CD4-positive, alpha-beta T cell (primary cell): ENCODE results near the gene DACT2. TPM values are rescaled to one million over a fixed set of nuclear protein-coding genes. Genes with fewer than 3 reads are reported as not detected.

Experiments used
- ATAC-seq: fragments of 200-7000 bp; cut with Tn5 transposase; one replicate; pipeline ENCODE4 v1.10.0; 2022; ENCODE audit warnings: mild to moderate bottlenecking; ENCODE audit not compliant: poor library complexity
- CTCF ChIA-PET: fragments of 350-600 bp; sonication (Branson Sonifier 250); formaldehyde crosslinking; loops from one replicate; lab custom pipeline; 2021; ENCODE audit warnings: antibody characterized with exemption, inconsistent platforms; lab: Charles Lee
- POLR2A ChIA-PET: fragments of 350-600 bp; sonication (Branson Sonifier 250); formaldehyde crosslinking; loops from one replicate; lab custom pipeline; 2021; ENCODE audit warnings: antibody characterized with exemption, inconsistent platforms; lab: Charles Lee
- DNase-seq, 14 experiments: peaks; one replicate each; pipeline ENCODE4 v3.0.0-alpha.2; 2013 to 2020; ENCODE audit warnings: mixed read lengths in 2 of 14
- H3K27ac ChIP-seq, 2 donors: one replicate each; pipeline versions ENCODE4 v1.5.1 to v1.7.0; 2013; ENCODE audit warnings: low read length in 2 of 2, low read depth in 1 of 2, mild to moderate bottlenecking in 1 of 2
- H3K27me3 ChIP-seq, 2 experiments: 1 replicate in 1 of 2; 2 replicates in 1 of 2; pipeline versions ENCODE4 v1.6.1 to v1.7.0; 2013; ENCODE audit warnings: low read length in 2 of 2, control low read depth in 1 of 2, mild to moderate bottlenecking in 1 of 2, moderate library complexity in 1 of 2; ENCODE audit not compliant: insufficient read depth in 2 of 2, control insufficient read depth in 1 of 2
- H3K36me3 ChIP-seq: one replicate; pipeline ENCODE4 v1.6.1; 2013; ENCODE audit warnings: low read length, control low read depth; ENCODE audit not compliant: insufficient read depth
- H3K4me1 ChIP-seq: one replicate; pipeline ENCODE4 v1.6.1; 2013; ENCODE audit warnings: low read length, control low read depth; ENCODE audit not compliant: insufficient read depth
- H3K4me3 ChIP-seq: one replicate; pipeline ENCODE4 v1.5.1; 2013; ENCODE audit warnings: mild to moderate bottlenecking, low read length, moderate library complexity
- H3K9me3 ChIP-seq, 2 experiments: 1 replicate in 1 of 2; 2 replicates in 1 of 2; pipeline versions ENCODE4 v1.6.1 to v1.7.0; 2013; ENCODE audit warnings: low read length in 2 of 2, mild to moderate bottlenecking in 2 of 2, control low read depth in 1 of 2, moderate library complexity in 1 of 2; ENCODE audit not compliant: control insufficient read depth in 1 of 2, insufficient read depth in 1 of 2
- H3K27ac Mint-ChIP-seq: one replicate; pipeline ENCODE4 v1.8.0; 2020; ENCODE audit warnings: mixed read lengths
- H3K27me3 Mint-ChIP-seq: one replicate; pipeline ENCODE4 v1.8.0; 2021; ENCODE audit warnings: mixed read lengths
- H3K36me3 Mint-ChIP-seq: one replicate; pipeline ENCODE4 v1.8.0; 2021; ENCODE audit warnings: low read depth, mixed read lengths
- H3K4me1 Mint-ChIP-seq: one replicate; pipeline ENCODE4 v1.8.0; 2021; ENCODE audit warnings: low read depth, mixed read lengths
- H3K4me3 Mint-ChIP-seq: one replicate; pipeline ENCODE4 v1.8.0; 2020; ENCODE audit warnings: mild to moderate bottlenecking, mixed read lengths
- H3K9me3 Mint-ChIP-seq: one replicate; pipeline ENCODE4 v1.8.0; 2020; ENCODE audit warnings: mixed read lengths
- intact Hi-C, 2 experiments: fragments of 100-400 bp; cut with DNase I in 1 of 2; cut with micrococcal nuclease in 1 of 2; formaldehyde crosslinking; loops; one replicate each; pipeline versions ENCODE4 v1.15.1 to v1.9.0; 2023 to 2025; cut with DNase I, micrococcal nuclease
- total RNA-seq, 174 experiments: library from RNA in 2 of 174; stranded (reverse) in 2 of 174; gene quantifications; one replicate each; pipeline ENCODE4 v1.2.3 and lab custom pipeline; 2021 to 2026
- TF ChIP-seq, protein P1 (sequence below): fragments of 200-600 bp; IDR thresholded peaks from one replicate; pipeline ENCODE4 v1.8.0; 2022; ENCODE audit warnings: antibody characterized with exemption, mild to moderate bottlenecking

DACT2 gene
- total RNA-seq, 2 experiments from 2014 or later = not detected

GRCh38 chr6:168338777-168339176 is 19.2 kb upstream of the DACT2 start:
- TF ChIP-seq, protein P1, sequence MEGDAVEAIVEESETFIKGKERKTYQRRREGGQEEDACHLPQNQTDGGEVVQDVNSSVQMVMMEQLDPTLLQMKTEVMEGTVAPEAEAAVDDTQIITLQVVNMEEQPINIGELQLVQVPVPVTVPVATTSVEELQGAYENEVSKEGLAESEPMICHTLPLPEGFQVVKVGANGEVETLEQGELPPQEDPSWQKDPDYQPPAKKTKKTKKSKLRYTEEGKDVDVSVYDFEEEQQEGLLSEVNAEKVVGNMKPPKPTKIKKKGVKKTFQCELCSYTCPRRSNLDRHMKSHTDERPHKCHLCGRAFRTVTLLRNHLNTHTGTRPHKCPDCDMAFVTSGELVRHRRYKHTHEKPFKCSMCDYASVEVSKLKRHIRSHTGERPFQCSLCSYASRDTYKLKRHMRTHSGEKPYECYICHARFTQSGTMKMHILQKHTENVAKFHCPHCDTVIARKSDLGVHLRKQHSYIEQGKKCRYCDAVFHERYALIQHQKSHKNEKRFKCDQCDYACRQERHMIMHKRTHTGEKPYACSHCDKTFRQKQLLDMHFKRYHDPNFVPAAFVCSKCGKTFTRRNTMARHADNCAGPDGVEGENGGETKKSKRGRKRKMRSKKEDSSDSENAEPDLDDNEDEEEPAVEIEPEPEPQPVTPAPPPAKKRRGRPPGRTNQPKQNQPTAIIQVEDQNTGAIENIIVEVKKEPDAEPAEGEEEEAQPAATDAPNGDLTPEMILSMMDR = no peak
- Mint-ChIP-seq H3K27ac (no peak overlapping the region), H3K9me3 (no peaks in the 10 kb centered on the region), H3K36me3 (no peaks in the 10 kb centered on the region), H3K4me1 (no peaks in the 10 kb centered on the region), H3K4me3 (no peak overlapping the region), H3K27me3 (peaks cover 9% of the 10 kb centered on the region)
- ChIA-PET POLR2A (no interaction called here), CTCF (no interaction called here)
- Histone ChIP-seq H3K9me3 (peaks cover 0 to 3% of the 10 kb centered on the region in 2 experiments), H3K4me1 (no peaks in the 10 kb centered on the region), H3K36me3 (no peaks in the 10 kb centered on the region), H3K27ac (no peak overlapping the region), H3K27me3 (peaks cover 2 to 4% of the 10 kb centered on the region in 2 experiments), H3K4me3 (no peak overlapping the region)
- ATAC-seq = no peak
- intact Hi-C loops = no loop called here
- no peak for DNase-seq

DNA sequence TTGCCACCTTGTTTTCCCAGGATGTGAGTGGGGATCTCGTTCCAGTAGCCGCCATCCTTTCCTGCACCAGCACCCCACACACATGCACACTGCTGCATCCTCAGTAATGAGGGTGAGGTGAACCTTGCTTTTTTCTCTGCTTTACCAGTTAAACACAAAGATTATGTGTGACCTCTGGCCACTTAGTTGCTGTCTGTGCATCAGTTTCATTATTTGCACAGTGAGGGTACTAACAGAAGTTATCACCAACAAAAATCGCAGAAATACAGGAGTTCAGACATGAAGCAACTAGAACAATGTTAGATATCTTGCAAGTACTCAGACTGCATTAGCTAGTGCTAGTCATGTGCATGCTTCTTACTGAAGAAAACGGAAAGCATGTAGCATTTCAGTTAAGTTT is 17.4 kb upstream of the DACT2 start:
- H3K4me1 ChIP-seq = no peaks in the 10 kb centered on the region
- Mint-ChIP-seq H3K36me3 (no peaks in the 10 kb centered on the region), H3K27ac (no peak overlapping the region), H3K4me1 (no peaks in the 10 kb centered on the region), H3K27me3 (peaks cover 11% of the 10 kb centered on the region), H3K9me3 (no peaks in the 10 kb centered on the region), H3K4me3 (no peak overlapping the region)
- intact Hi-C loops = no loop called here
- no peaks in the 10 kb centered on the region for H3K36me3 ChIP-seq
- ChIA-PET CTCF (no interaction called here), POLR2A (no interaction called here)
- no peak for DNase-seq
- H3K4me3 ChIP-seq = no peak overlapping the region
- TF ChIP-seq, protein P1 = no peak
- no peak overlapping the region for H3K27ac ChIP-seq
- no peaks in the 10 kb centered on the region for H3K27me3 ChIP-seq
- ATAC-seq = no peak
- H3K9me3 ChIP-seq = peaks cover 0 to 3% of the 10 kb centered on the region in 2 experiments

DNA sequence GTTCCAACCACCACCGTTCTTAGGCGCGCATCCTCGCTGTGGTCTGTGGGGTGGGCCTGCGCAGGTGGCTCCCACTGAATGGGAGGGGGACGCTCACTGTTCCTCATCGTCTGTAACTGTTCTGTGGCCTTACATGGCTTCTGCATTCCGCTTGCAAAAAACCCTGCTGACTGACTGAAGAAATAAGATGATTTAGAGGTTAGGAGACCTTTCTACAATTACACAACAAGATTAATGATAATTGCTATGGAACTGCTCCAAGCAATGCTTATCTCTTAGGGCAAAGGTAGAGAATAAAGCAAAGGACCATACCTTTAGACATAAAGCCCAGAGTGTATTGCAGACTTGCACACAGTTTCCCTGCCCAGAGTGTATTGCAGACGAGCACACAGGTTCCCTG is 14.4 kb upstream of the DACT2 start:
- TF ChIP-seq, protein P1 = no peak
- no peaks in the 10 kb centered on the region for H3K4me1 ChIP-seq
- ChIA-PET CTCF (no interaction called here), POLR2A (no interaction called here)
- no peak for ATAC-seq
- no peaks in the 10 kb centered on the region for H3K36me3 ChIP-seq
- no peak overlapping the region for H3K4me3 ChIP-seq
- Mint-ChIP-seq H3K36me3 (no peaks in the 10 kb centered on the region), H3K27ac (no peak overlapping the region), H3K27me3 (peaks cover 29% of the 10 kb centered on the region), H3K9me3 (no peaks in the 10 kb centered on the region), H3K4me1 (no peaks in the 10 kb centered on the region), H3K4me3 (no peak overlapping the region)
- H3K9me3 ChIP-seq = peaks cover 0 to 5% of the 10 kb centered on the region in 2 experiments
- intact Hi-C loops = no loop called here
- peaks cover 0 to 2% of the 10 kb centered on the region in 2 experiments for H3K27me3 ChIP-seq
- no peak overlapping the region for H3K27ac ChIP-seq
- DNase-seq = no peak
